Measurements from ENCODE around the gene OR10P1.

The OR10P1 gene

GRCh38 chr12:55673638-55674037 lies 36.9 kb downstream of the OR10P1 start:
- no peak overlapping the region for H3K4me3 Mint-ChIP-seq

DNA sequence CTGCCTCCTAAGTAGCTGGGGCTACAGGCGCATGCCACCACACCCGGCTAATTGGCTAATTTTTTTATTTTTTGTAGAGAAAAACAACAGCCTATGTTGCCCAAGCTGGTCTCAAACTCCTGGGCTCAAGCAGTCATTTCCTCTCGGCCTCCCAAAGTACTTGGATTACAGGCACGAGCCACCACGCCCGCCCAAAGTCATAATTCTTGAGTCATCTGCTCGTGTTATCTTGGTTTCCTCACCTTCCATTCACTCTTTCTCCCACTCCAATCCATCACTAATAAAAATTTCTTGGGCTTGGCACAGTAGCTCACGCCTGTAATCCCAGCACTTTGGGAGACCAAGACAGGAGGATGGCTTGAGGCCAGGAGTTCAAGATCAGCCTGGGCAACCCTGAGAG lies 39.0 kb downstream of the OR10P1 start:
- TF ChIP-seq CTCF (IDR thresholded peaks at IDR 0.05; ENCODE audit: unreplicated experiment in 3 of 3) = no peak

More at GRCh38 chr12:55673638-55674037, 36.9 kb downstream of the OR10P1 start:
- H3K4me1 Mint-ChIP-seq = no peaks in the 10 kb centered on the region
- no peaks in the 10 kb centered on the region for H3K36me3 Mint-ChIP-seq (ENCODE audit: low read depth)
- peak overlapping the region in 2 of 3 experiments; percentile 44 to 69 for H3K27ac Mint-ChIP-seq
- TF ChIP-seq CTCF (IDR thresholded peaks at IDR 0.05; ENCODE audit: unreplicated experiment in 3 of 3) = no peak
- H3K9me3 Mint-ChIP-seq = no peaks in the 10 kb centered on the region
- H3K27me3 Mint-ChIP-seq (ENCODE audit: low read depth) = no peaks in the 10 kb centered on the region

GRCh38 chr12:55676707-55677106 lies 40.0 kb downstream of the OR10P1 start:
- H3K27ac Mint-ChIP-seq = no peak overlapping the region
- no peaks in the 10 kb centered on the region for H3K27me3 Mint-ChIP-seq (ENCODE audit: low read depth)
- peaks cover 10% of the 10 kb centered on the region for H3K4me1 Mint-ChIP-seq
- TF ChIP-seq CTCF (IDR thresholded peaks at IDR 0.05; ENCODE audit: unreplicated experiment in 3 of 3) = no peak
- no peaks in the 10 kb centered on the region for H3K36me3 Mint-ChIP-seq (ENCODE audit: low read depth)
- no peaks in the 10 kb centered on the region for H3K9me3 Mint-ChIP-seq
- no peak overlapping the region for H3K4me3 Mint-ChIP-seq

More for the DNA sequence above, 39.0 kb downstream of the OR10P1 start:
- H3K4me3 Mint-ChIP-seq = no peak overlapping the region
- H3K36me3 Mint-ChIP-seq (ENCODE audit: low read depth) = no peaks in the 10 kb centered on the region
- no peaks in the 10 kb centered on the region for H3K9me3 Mint-ChIP-seq
- H3K4me1 Mint-ChIP-seq = no peaks in the 10 kb centered on the region
- no peaks in the 10 kb centered on the region for H3K27me3 Mint-ChIP-seq (ENCODE audit: low read depth)
- H3K27ac Mint-ChIP-seq = no peak overlapping the region

DNA sequence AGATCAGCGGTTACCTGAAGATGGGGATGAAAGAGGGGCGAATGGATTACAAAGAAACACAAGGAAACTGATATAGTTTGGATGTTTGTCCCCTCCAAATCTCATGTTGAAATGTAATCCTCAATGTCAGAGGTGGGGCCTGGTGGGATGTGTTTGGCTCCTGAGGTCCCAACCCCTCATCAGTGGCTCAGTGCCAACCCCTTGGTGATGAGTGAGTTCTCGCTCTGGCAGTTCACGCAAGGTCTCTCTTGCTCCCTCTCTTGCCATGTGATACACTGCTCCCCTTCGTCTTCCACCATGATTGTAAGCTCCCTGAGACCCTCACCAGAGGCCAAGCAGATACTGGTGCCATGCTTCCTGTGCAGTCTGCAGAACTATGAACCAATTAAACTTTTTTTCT lies 43.0 kb downstream of the OR10P1 start:
- H3K9me3 Mint-ChIP-seq = no peaks in the 10 kb centered on the region
- no peak overlapping the region for H3K27ac Mint-ChIP-seq
- peaks cover 6% of the 10 kb centered on the region for H3K27me3 Mint-ChIP-seq (ENCODE audit: low read depth)
- no peak for TF ChIP-seq CTCF (IDR thresholded peaks at IDR 0.05; ENCODE audit: unreplicated experiment in 3 of 3)
- H3K4me3 Mint-ChIP-seq = no peak overlapping the region
- H3K36me3 Mint-ChIP-seq (ENCODE audit: low read depth) = no peaks in the 10 kb centered on the region
- H3K4me1 Mint-ChIP-seq = peaks cover 23% of the 10 kb centered on the region

DNA sequence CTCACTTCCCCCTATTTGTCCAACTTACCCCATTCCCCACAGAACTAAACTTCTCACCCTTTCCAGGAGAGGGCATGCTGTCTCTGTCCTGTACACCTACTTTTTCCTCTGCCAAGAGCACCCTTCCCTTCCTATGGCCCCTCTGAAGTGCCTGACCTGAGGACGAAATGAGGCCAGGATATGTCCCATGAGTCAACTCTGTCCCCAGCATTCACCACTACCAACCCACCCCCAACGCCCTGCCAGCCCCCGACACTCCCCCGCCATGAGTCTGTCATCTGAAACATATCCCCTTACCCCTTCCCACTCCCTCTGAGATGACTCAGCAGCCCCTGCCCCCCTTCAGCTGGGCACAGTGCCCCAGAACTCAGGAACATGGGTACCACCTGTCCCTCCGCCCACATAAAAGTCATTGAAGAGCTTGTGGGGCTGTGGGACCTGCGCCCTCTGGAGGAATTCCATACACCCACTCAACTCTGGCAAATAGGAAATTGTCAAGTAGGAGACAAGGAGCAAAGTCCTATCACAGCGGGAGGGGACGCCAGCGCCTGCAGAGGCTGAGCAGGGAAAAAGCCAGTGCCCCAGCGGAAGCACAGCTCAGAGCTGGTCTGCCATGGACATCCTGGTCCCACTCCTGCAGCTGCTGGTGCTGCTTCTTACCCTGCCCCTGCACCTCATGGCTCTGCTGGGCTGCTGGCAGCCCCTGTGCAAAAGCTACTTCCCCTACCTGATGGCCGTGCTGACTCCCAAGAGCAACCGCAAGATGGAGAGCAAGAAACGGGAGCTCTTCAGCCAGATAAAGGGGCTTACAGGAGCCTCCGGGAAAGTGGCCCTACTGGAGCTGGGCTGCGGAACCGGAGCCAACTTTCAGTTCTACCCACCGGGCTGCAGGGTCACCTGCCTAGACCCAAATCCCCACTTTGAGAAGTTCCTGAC lies 44.7 kb downstream of the OR10P1 start:
- H3K27ac Mint-ChIP-seq = peak overlapping the region; percentile 58 to 90 (median 84)

More for the DNA sequence above, 44.7 kb downstream of the OR10P1 start:
- peaks cover 4% of the 10 kb centered on the region for H3K36me3 Mint-ChIP-seq (ENCODE audit: low read depth)
- H3K27me3 Mint-ChIP-seq (ENCODE audit: low read depth) = peaks cover 6% of the 10 kb centered on the region
- H3K9me3 Mint-ChIP-seq = no peaks in the 10 kb centered on the region
- peaks cover 23% of the 10 kb centered on the region for H3K4me1 Mint-ChIP-seq
- peak; percentile 15 to 51 (median 41) for TF ChIP-seq CTCF (IDR thresholded peaks at IDR 0.05; ENCODE audit: unreplicated experiment in 3 of 3)
- H3K4me3 Mint-ChIP-seq = peak overlapping the region; percentile 84 to 87 (median 86)

Data from nephron (organoid).